Psoas muscle (tissue), 8 donors: ENCODE results near the gene SIX6. TPM values are rescaled to one million over a fixed set of nuclear protein-coding genes. Genes with fewer than 3 reads are reported as not detected.
"Not testable (repeated sequence)": the region's sequence is repeated elsewhere in the genome, so short reads cannot be mapped to it uniquely, and the experiment has no call there.

ENCODE experiments used
- ATAC-seq, 4 donors: fragments of 200-7000 bp; cut with Tn5 transposase; one replicate each; pipeline ENCODE4 v1.9.1; 2020; ENCODE audit warnings: moderate library complexity in 3 of 4, mild to moderate bottlenecking in 2 of 4
- DNase-seq, 2 donors: peaks; one replicate each; pipeline ENCODE4 v3.0.0-alpha.2; 2020
- H3K27ac ChIP-seq: fragments of 200-600 bp; one replicate; pipeline ENCODE4 v1.8.0; 2022
- H3K27me3 ChIP-seq, 3 donors: fragments of 200-600 bp in 1 of 3; one replicate each; pipeline versions ENCODE4 v1.6.1 to v1.8.0; 2013 to 2022; ENCODE audit warnings: low read length in 2 of 3, mild to moderate bottlenecking in 2 of 3, moderate library complexity in 1 of 3; ENCODE audit not compliant: insufficient read depth in 3 of 3
- H3K36me3 ChIP-seq, 2 donors: fragments of 200-600 bp in 1 of 2; one replicate each; pipeline versions ENCODE4 v1.6.1 to v1.8.0; 2013 to 2022; ENCODE audit warnings: low read depth in 1 of 2, mild to moderate bottlenecking in 1 of 2, moderate library complexity in 1 of 2; ENCODE audit not compliant: insufficient read depth in 1 of 2
- H3K4me1 ChIP-seq: fragments of 200-600 bp; one replicate; pipeline ENCODE4 v1.8.0; 2022
- H3K4me3 ChIP-seq: fragments of 200-600 bp; one replicate; pipeline ENCODE4 v1.8.0; 2022; ENCODE audit warnings: mild to moderate bottlenecking
- H3K9me3 ChIP-seq: fragments of 200-600 bp; one replicate; pipeline ENCODE4 v1.8.0; 2022
- CTCF ChIP-seq: fragments of 200-600 bp; IDR thresholded peaks from one replicate; pipeline ENCODE4 v1.8.0; 2022; ENCODE audit warnings: antibody characterized with exemption
- WGBS, 3 donors: extraction: QIAGEN DNeasy Blood & Tissue Kit; methylation state at CpG; one replicate each; pipeline versions ENCODE4 v1.1.6 to v1.1.7; 2013; 5-methylcytosine and 5-hydroxymethylcytosine counted together
- intact Hi-C, 2 donors: fragments of 100-400 bp; cut with DNase I; formaldehyde crosslinking; loops; one replicate each; pipeline versions ENCODE4 v1.11.0 to v1.14.2; 2022
- long read RNA-seq, 2 donors: library from polyadenylated mRNA; unstranded; transcript quantifications; one replicate each; pipeline ENCODE4 v2.0.0, GENCODE V29; 2021
- polyA plus RNA-seq, 3 donors: library from polyadenylated mRNA; stranded (reverse); fragments of 200-250 nt; gene quantifications; one replicate each; pipeline ENCODE4 v1.2.3, GENCODE V29; 2013
- total RNA-seq, 4 donors: library from RNA; stranded (reverse); fragmentation: NEBNext Ultra II Directional in 2 of 4; extraction: Animal tissue kit (Norgen Biotek cat#: 25700) in 2 of 4; gene quantifications; one replicate each; pipeline versions ENCODE4 v1.2.1 to v1.2.4, GENCODE V29; 2021 to 2023
- donor health status: healthy with polysubstance abuse.
- donor health status: DM: no; HTN: no; CAD: no; lungs with moderate emphysema.
- donor health status: Bipolar disorder and iron deficiency.
- donor health status: healthy.
- donor health status: DM: yes; HTN: yes; CAD: no.
- donor health status: DM: no; HTN: no; CAD: no.
- donor health status: DM: no; HTN: no; CAD: no.
- donor health status: DM: yes; HTN: yes; CAD: no.

SIX6 gene
- total RNA-seq (under 1 TPM; 0.12 to 0.38 (median 0.25) TPM), polyA plus RNA-seq (under 1 TPM in 2 of 3 donors, not detected in 1; 0.03 to 0.13 TPM)
- long read RNA-seq, donor 1, result 0 reads
- long read RNA-seq, donor 2, partial matches to known transcripts, result 0 of 1 reads
- long read RNA-seq, donor 2, other reads (novel, unspliced or antisense), result 0 of 1 reads

- Histone ChIP-seq H3K9me3 (no peaks in the 10 kb centered on the region), H3K36me3 (no peaks in the 10 kb centered on the region), H3K4me1 (peaks cover 3% of the 10 kb centered on the region), H3K27me3 (peaks cover 0 to 31% (median 8%) of the 10 kb centered on the region in 3 donors), H3K27ac (no peak within 1 kb of the TSS), H3K4me3 (peak within 1 kb of the TSS; percentile 67)
- no peak for TF ChIP-seq CTCF
- 3 to 16% (median 8%) methylated on average over 39 to 55 of the region's 55 CpGs for WGBS, 3 donors
- peak; percentile 39 to 69 for DNase-seq
- intact Hi-C loops, result no loop called here
- ATAC-seq, result peak; percentile 81 to 94 (median 86)
Measured at GRCh38 chr14:60508707-60509437, at the start of gene SIX6. TSS of gene SIX6 (plus strand) at chr14:60509146. CDS start at chr14:60509399, 253 bp downstream.

GRCh38 chr14:60480248-60480647, 28.7 kb upstream of the SIX6 start:
- DNase-seq, H3K4me3 ChIP-seq, ATAC-seq, intact Hi-C loops, H3K27me3 ChIP-seq, H3K36me3 ChIP-seq, H3K27ac ChIP-seq, H3K4me1 ChIP-seq: not testable (repeated sequence)
- H3K9me3 ChIP-seq, result peaks cover 12% of the 10 kb centered on the region
- WGBS, 3 donors, result 94 to 98% (median 96%) methylated on average over 7 of the region's 7 CpGs

GRCh38 chr14:60482743-60483142, 26.2 kb upstream of the SIX6 start:
- Histone ChIP-seq H3K4me3 (no peak overlapping the region), H3K27me3 (peaks cover 0 to 4% (median 0%) of the 10 kb centered on the region in 3 donors), H3K27ac (no peak overlapping the region), H3K36me3 (no peaks in the 10 kb centered on the region), H3K4me1 (peaks cover 2% of the 10 kb centered on the region), H3K9me3 (peaks cover 12% of the 10 kb centered on the region)
- intact Hi-C loops, result no loop called here
- no peak for TF ChIP-seq CTCF
- DNase-seq (no peak), ATAC-seq (no peak)
- whole genome bisulfite sequencing, 3 donors, result 82 to 90% (median 82%) methylated on average over 1 of the region's 1 CpG

GRCh38 chr14:60485057-60485597, 23.8 kb upstream of the SIX6 start:
- DNase-seq (no peak), ATAC-seq (peak in 3 of 4 donors; percentile 18 to 47 (median 29))
- WGBS, 3 donors, result 19 to 38% (median 20%) methylated on average over 25 of the region's 25 CpGs
- no peaks in the 10 kb centered on the region for H3K36me3 ChIP-seq
- intact Hi-C loops, result loop anchor here in 1 of 2 donors (5.0 kb wide), 1 partner anchor 133 kb away; no protein-coding TSS in a partner anchor
- H3K27ac ChIP-seq, result no peak overlapping the region
- peaks cover 12% of the 10 kb centered on the region for H3K9me3 ChIP-seq
- peak overlapping the region; percentile 67 for H3K4me3 ChIP-seq
- peaks cover 0 to 9% (median 0%) of the 10 kb centered on the region in 3 donors for H3K27me3 ChIP-seq
- peaks cover 2% of the 10 kb centered on the region for H3K4me1 ChIP-seq
- no peak for TF ChIP-seq CTCF
